SK-N-SH (cell line): ENCODE measurements around the gene ZNF101. TPM values are rescaled to one million over a fixed set of nuclear protein-coding genes. Genes with fewer than 3 reads are reported as not detected.

ENCODE experiments used
- CTCF ChIA-PET: fragments of 300-600, 350-600 bp; formaldehyde crosslinking; extraction: SDS; loops from one replicate; lab custom pipeline; 2021; lab: Yijun Ruan, JAX
- POLR2A ChIA-PET: fragments of 350-600 bp; sonication (Branson Sonifier 250); formaldehyde crosslinking; extraction: SDS; loops from one replicate; lab custom pipeline; 2020; ENCODE audit warnings: antibody characterized with exemption, inconsistent platforms; lab: Yijun Ruan, JAX
- DNase-seq: peaks from one replicate; pipeline ENCODE4 v3.0.0; 2012
- H2AFZ ChIP-seq: fragments of 200-600 bp; sonication (generic); 2 replicates; pipeline ENCODE4 v1.8.1; 2016; ENCODE audit warnings: antibody characterized with exemption, mild to moderate bottlenecking, low read depth
- H3F3A ChIP-seq: fragments of 200-600 bp; sonication (generic); replicated peaks from 2 replicates; pipeline ENCODE3; 2016; ENCODE audit warnings: antibody characterized with exemption, mild to moderate bottlenecking; ENCODE audit not compliant: insufficient read depth
- H3K27ac ChIP-seq, 2 experiments: fragments of 200-500 bp in 1 of 2; fragments of 200-600 bp in 1 of 2; sonication (Bioruptor generic) in 1 of 2; sonication (generic), shearing (Covaris generic) in 1 of 2; 2 replicates each; pipeline versions ENCODE4 v1.5.1 to v1.6.1; 2014 to 2016; ENCODE audit warnings: low read depth in 2 of 2, inconsistent platforms in 1 of 2, low read length in 1 of 2, mild to moderate bottlenecking in 1 of 2, mixed read lengths in 1 of 2
- H3K27me3 ChIP-seq: fragments of 200-600 bp; sonication (generic), shearing (Covaris generic); 2 replicates; pipeline ENCODE4 v1.6.1; 2016; ENCODE audit warnings: mixed run types; ENCODE audit not compliant: insufficient read depth
- H3K36me3 ChIP-seq, 2 experiments: fragments of 200-500 bp in 1 of 2; fragments of 200-600 bp in 1 of 2; sonication (Bioruptor generic) in 1 of 2; sonication (generic) in 1 of 2; replicated peaks in 1 of 2; 2 replicates each; pipeline versions ENCODE3 to v1.5.1; 2014 to 2016; ENCODE audit warnings: low read length in 1 of 2, mild to moderate bottlenecking in 1 of 2; ENCODE audit not compliant: insufficient read depth in 2 of 2, control insufficient read depth in 1 of 2
- H3K4me1 ChIP-seq, 2 experiments: fragments of 200-500 bp in 1 of 2; fragments of 200-600 bp in 1 of 2; sonication (Bioruptor generic) in 1 of 2; sonication (generic), shearing (Covaris generic) in 1 of 2; 2 replicates each; pipeline versions ENCODE4 v1.5.1 to v1.6.1; 2014 to 2016; ENCODE audit warnings: low read depth in 1 of 2, low read length in 1 of 2, mixed run types in 1 of 2; ENCODE audit not compliant: insufficient read depth in 2 of 2, control insufficient read depth in 1 of 2
- H3K4me2 ChIP-seq: fragments of 200-600 bp; sonication (generic), shearing (Covaris generic); 2 replicates; pipeline ENCODE4 v1.6.1; 2017; ENCODE audit warnings: mixed run types
- H3K4me3 ChIP-seq, 2 experiments: fragments of 200-500 bp in 1 of 2; fragments of 200-600 bp in 1 of 2; sonication (Bioruptor generic) in 1 of 2; sonication (generic), shearing (Covaris generic) in 1 of 2; 2 replicates each; pipeline versions ENCODE4 v1.5.1 to v1.8.1; 2014 to 2016; ENCODE audit warnings: low read depth in 2 of 2, inconsistent platforms in 1 of 2, low read length in 1 of 2, mild to moderate bottlenecking in 1 of 2, mixed read lengths in 1 of 2, moderate library complexity in 1 of 2
- H3K79me2 ChIP-seq: fragments of 200-600 bp; sonication (generic); 2 replicates; pipeline ENCODE4 v1.8.1; 2017; ENCODE audit warnings: mild to moderate bottlenecking; ENCODE audit not compliant: insufficient read depth
- H3K9ac ChIP-seq: fragments of 200-600 bp; sonication (generic); 2 replicates; pipeline ENCODE4 v1.6.1; 2017; ENCODE audit warnings: mixed run types
- H3K9me2 ChIP-seq: fragments of 200-600 bp; sonication (generic); 2 replicates; pipeline ENCODE4 v1.6.1; 2017; ENCODE audit warnings: mixed run types
- H3K9me3 ChIP-seq: fragments of 200-600 bp; sonication (generic); 2 replicates; pipeline ENCODE4 v1.6.1; 2017; ENCODE audit warnings: mixed run types, mild to moderate bottlenecking, moderate library complexity
- H4K20me1 ChIP-seq: fragments of 200-600 bp; sonication (generic); 2 replicates; pipeline ENCODE4 v1.6.1; 2017; ENCODE audit warnings: mild to moderate bottlenecking, mixed run types; ENCODE audit not compliant: insufficient read depth
- CHD2 ChIP-seq: fragments of 150-350 bp; IDR thresholded peaks from 2 replicates; pipeline ENCODE4 v1.6.1; 2018; ENCODE audit warnings: low read length; ENCODE audit not compliant: partially characterized antibody
- CTCF ChIP-seq: fragments of 200-600 bp; sonication (generic); IDR thresholded peaks from 2 replicates; pipeline ENCODE4 v1.6.1; 2017; ENCODE audit warnings: antibody characterized with exemption, mild to moderate bottlenecking, moderate library complexity
- ELF1 ChIP-seq: IDR thresholded peaks from 2 replicates; pipeline ENCODE4 v1.4.0; 2012
- EP300 ChIP-seq, 2 experiments: IDR thresholded peaks; 2 replicates each; pipeline versions ENCODE4 v1.4.0 to v1.6.1; 2012; ENCODE audit warnings: borderline replicate concordance in 1 of 2, low read depth in 1 of 2, low read length in 1 of 2
- EZH2phosphoT487 ChIP-seq: fragments of 200-600 bp; sonication (generic); IDR thresholded peaks from 2 replicates; pipeline ENCODE4 v1.6.1; 2017; ENCODE audit warnings: low read depth, mixed run types, mild to moderate bottlenecking, antibody characterized with exemption, moderate library complexity, borderline replicate concordance
- FOXJ3 ChIP-seq: sonication (generic); formaldehyde crosslinking; IDR thresholded peaks from 2 replicates; pipeline ENCODE4 v1.5.1; 2020; ENCODE audit warnings: mild to moderate bottlenecking, missing genetic modification reagents
- IRF3 ChIP-seq: fragments of 150-350 bp; IDR thresholded peaks from 2 replicates; pipeline ENCODE4 v1.6.1; 2016; ENCODE audit warnings: mild to moderate bottlenecking, low read depth, low read length
- MXI1 ChIP-seq: IDR thresholded peaks from 2 replicates; pipeline ENCODE4 v1.6.1; 2012; ENCODE audit warnings: mild to moderate bottlenecking, low read depth, low read length, improper control_type of control experiment
- NFIC ChIP-seq: IDR thresholded peaks from 2 replicates; pipeline ENCODE4 v1.4.0; 2012; ENCODE audit warnings: borderline replicate concordance
- RCOR1 ChIP-seq: fragments of 150-350 bp; IDR thresholded peaks from 2 replicates; pipeline ENCODE4 v1.6.1; 2017; ENCODE audit warnings: antibody characterized with exemption, low read length
- RXRA ChIP-seq: IDR thresholded peaks from 2 replicates; pipeline ENCODE4 v1.4.0; 2012; ENCODE audit warnings: low read depth, mild to moderate bottlenecking, borderline replicate concordance
- SIN3A ChIP-seq: IDR thresholded peaks from 2 replicates; pipeline ENCODE4 v1.6.1; 2012; ENCODE audit warnings: low read depth, mild to moderate bottlenecking, low read length, moderate library complexity, borderline replicate concordance
- TCF12 ChIP-seq: IDR thresholded peaks from 2 replicates; pipeline ENCODE4 v1.4.0; 2012
- TEAD4 ChIP-seq: IDR thresholded peaks from 2 replicates; pipeline ENCODE4 v1.4.0; 2012; ENCODE audit warnings: mild to moderate bottlenecking, borderline replicate concordance; ENCODE audit not compliant: insufficient read depth
- YY1 ChIP-seq: IDR thresholded peaks from 2 replicates; pipeline ENCODE4 v1.4.0; 2012; ENCODE audit warnings: low read depth, mild to moderate bottlenecking
- WGBS: methylation state at CpG from one replicate; pipeline ENCODE4 v1.1.6; 2017; ENCODE audit warnings: low lambda C conversion rate; 5-methylcytosine and 5-hydroxymethylcytosine counted together
- polyA plus RNA-seq, 3 experiments: library from polyadenylated mRNA; depleted of rRNA; stranded (reverse); fragments of >200 nt; gene quantifications; 2 replicates each; pipeline ENCODE4 v1.2.3, GENCODE V29; 2012
- TF ChIP-seq, protein P1 (sequence below): IDR thresholded peaks from 2 replicates; pipeline ENCODE4 v1.4.0; 2012; ENCODE audit warnings: low read depth, borderline replicate concordance

Gene ZNF101
- polyA plus RNA-seq, 1 of the 3 experiments (the other 2 are of a cell fraction), result 2.4 TPM

DNA sequence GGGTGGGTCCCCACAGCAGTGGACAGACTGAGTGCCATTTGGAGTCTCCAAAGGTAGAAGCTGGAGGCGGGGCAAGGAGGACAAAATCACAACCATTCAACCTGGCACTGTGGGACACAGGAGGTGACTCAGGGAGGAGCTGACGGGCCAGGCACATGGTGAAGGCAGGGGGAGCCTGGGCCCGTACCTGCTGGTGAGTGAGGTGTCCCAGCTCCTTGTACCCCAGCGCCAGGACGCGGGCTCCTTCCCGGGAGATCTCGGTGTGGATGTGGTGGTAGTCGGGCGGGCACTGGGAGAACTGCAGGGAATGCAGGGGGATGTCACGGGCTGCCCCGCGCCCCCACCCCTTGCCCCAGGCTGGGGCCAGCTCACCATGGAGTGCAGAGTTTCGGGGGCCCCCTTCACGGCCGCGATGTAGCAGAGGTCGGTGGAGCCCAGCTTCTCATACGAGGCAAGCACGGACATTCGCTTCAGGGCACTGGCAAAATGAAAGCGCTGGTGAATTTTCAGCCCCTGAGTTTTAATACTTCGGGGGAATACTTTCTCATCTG, 15.0 kb upstream of the ZNF101 start:
- Histone ChIP-seq H3K9me2 (no peaks in the 10 kb centered on the region), H3K4me1 (peaks cover 0 to 2% of the 10 kb centered on the region in 2 experiments; a peak in 1 of 4 replicates), H3K27ac (no peak overlapping the region), H3K9me3 (no peaks in the 10 kb centered on the region), H3K27me3 (no peaks in the 10 kb centered on the region), H2AFZ (no peak overlapping the region), H3K79me2 (peaks cover 7% of the 10 kb centered on the region; the same call in 1 of the 2 replicates), H3F3A (no peaks in the 10 kb centered on the region), H4K20me1 (no peaks in the 10 kb centered on the region), H3K4me3 (no peak overlapping the region), H3K4me2 (no peak overlapping the region), H3K9ac (no peak overlapping the region), H3K36me3 (peaks cover 16 to 94% of the 10 kb centered on the region in 2 experiments)
- ChIA-PET CTCF (interaction anchor here (1.1 to 5.5 kb wide), 4 partner anchors 9 to 122 kb away, joined by 4 to 49 read pairs (median 14); partner anchors contain the start of gene GMIP), POLR2A (interaction anchor here (0.7 kb wide), 1 partner anchor 121 kb away, joined by 3 read pairs; no protein-coding TSS in a partner anchor)
- TF ChIP-seq MXI1 (no peak), EP300 (IDR thresholded peaks at IDR 0.05; ENCODE audit: borderline replicate concordance in 1 of 2, low read depth in 1 of 2, low read length in 1 of 2) (no peak), EZH2phosphoT487 (no peak), TEAD4 (no peak)
- DNase-seq, result peak; percentile 32
- WGBS, result 98% methylated on average over 13 of the region's 23 CpGs

- Histone ChIP-seq H3K27ac (no peak overlapping the region), H3K9me3 (no peaks in the 10 kb centered on the region), H3K9ac (no peak overlapping the region), H3K4me2 (no peak overlapping the region), H3K27me3 (no peaks in the 10 kb centered on the region), H3K36me3 (peaks cover 20 to 94% of the 10 kb centered on the region in 2 experiments), H4K20me1 (peaks cover under 1% of the 10 kb centered on the region; the same call in 1 of the 2 replicates), H3K79me2 (peaks cover 11% of the 10 kb centered on the region; the same call in 1 of the 2 replicates), H2AFZ (no peak overlapping the region), H3K4me1 (peaks cover 0 to 2% of the 10 kb centered on the region in 2 experiments; a peak in 1 of 4 replicates), H3K4me3 (no peak overlapping the region), H3F3A (no peaks in the 10 kb centered on the region), H3K9me2 (no peaks in the 10 kb centered on the region)
- CTCF ChIA-PET, result interaction anchor here (1.3 to 2.8 kb wide), 3 partner anchors 8 to 122 kb away, joined by 4 to 25 read pairs (median 12); partner anchors contain the start of gene GMIP
- DNase-seq, result no peak
- TF ChIP-seq CHD2 (no peak), RXRA (no peak), SIN3A (no peak), TCF12 (no peak), YY1 (no peak), TEAD4 (no peak)
- WGBS, result no CpG with 5 or more reads among the region's 15 CpGs
- POLR2A ChIA-PET, result no interaction called here
Measured at GRCh38 chr19:19654441-19654840, 14.2 kb upstream of the ZNF101 start.

DNA sequence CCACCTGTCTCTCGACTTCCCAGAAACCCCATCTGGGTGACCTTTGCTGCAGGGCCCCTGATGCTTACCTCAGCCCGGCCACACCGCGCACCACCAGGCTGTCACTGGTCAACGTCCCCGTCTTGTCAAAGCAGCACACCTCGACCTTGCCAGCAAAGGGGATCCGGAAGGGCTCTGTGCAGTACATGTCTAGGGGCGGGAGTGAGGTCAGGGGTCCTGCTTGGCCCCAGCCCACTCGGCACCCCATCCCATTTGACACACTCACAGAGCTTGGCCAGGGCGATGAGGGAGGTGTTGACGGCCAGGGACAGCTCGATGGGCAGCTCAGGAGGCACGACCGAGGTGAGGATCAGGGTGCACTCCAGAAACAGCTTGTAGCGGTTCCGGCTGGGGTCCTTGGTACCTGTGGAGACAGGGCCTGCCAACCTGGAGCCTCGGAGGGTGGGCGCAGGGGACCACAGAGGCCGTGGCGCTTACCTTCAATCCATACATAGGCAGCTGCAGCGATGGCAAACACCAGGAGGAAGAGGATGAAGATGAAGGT, 13.5 kb upstream of the ZNF101 start:
- ChIA-PET POLR2A (interaction anchor here (0.6 kb wide), 1 partner anchor 10 kb away, joined by 3 read pairs; no protein-coding TSS in a partner anchor), CTCF (interaction anchor here (0.6 to 6.6 kb wide), 3 partner anchors 11 to 124 kb away, joined by 3 to 45 read pairs (median 12); partner anchors contain the start of gene GMIP)
- DNase-seq, result peak; percentile 19
- Histone ChIP-seq H4K20me1 (peaks cover 7% of the 10 kb centered on the region), H3K9me2 (no peaks in the 10 kb centered on the region), H2AFZ (no peak overlapping the region), H3K4me1 (peaks cover 0 to 2% of the 10 kb centered on the region in 2 experiments; a peak in 1 of 4 replicates), H3K9ac (no peak overlapping the region), H3F3A (no peaks in the 10 kb centered on the region), H3K4me2 (no peak overlapping the region), H3K79me2 (peaks cover 18% of the 10 kb centered on the region), H3K36me3 (peaks cover 20 to 93% of the 10 kb centered on the region in 2 experiments), H3K27ac (no peak overlapping the region), H3K4me3 (no peak overlapping the region), H3K9me3 (no peaks in the 10 kb centered on the region), H3K27me3 (no peaks in the 10 kb centered on the region)
- WGBS, result 93% methylated on average over 14 of the region's 22 CpGs
- TF ChIP-seq ELF1, result no peak
- TF ChIP-seq, protein P1, sequence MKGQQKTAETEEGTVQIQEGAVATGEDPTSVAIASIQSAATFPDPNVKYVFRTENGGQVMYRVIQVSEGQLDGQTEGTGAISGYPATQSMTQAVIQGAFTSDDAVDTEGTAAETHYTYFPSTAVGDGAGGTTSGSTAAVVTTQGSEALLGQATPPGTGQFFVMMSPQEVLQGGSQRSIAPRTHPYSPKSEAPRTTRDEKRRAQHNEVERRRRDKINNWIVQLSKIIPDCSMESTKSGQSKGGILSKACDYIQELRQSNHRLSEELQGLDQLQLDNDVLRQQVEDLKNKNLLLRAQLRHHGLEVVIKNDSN, result no peak
- TF ChIP-seq CTCF, result no peak
- no peak for TF ChIP-seq FOXJ3 (CRISPR knock-in tag)
- no peak for TF ChIP-seq TCF12
- no peak for TF ChIP-seq NFIC
- TF ChIP-seq MXI1, result no peak
- no peak for TF ChIP-seq IRF3
- no peak for TF ChIP-seq RXRA
- no peak for TF ChIP-seq RCOR1
